IMR-90 (cell line): ENCODE measurements around the gene OR10A3.

ENCODE experiments used
- BHLHE40 ChIP-seq: fragments of 150-350 bp; IDR thresholded peaks from 2 replicates; pipeline ENCODE4 v1.6.1; 2016; ENCODE audit warnings: mild to moderate bottlenecking, low read depth, low read length
- MAFK ChIP-seq: IDR thresholded peaks from 2 replicates; pipeline ENCODE4 v1.6.1; 2012; ENCODE audit warnings: low read depth, low read length, improper control_type of control experiment
- NFE2L2 ChIP-seq: fragments of 150-350 bp; IDR thresholded peaks from 2 replicates; pipeline ENCODE4 v1.6.1; 2016; ENCODE audit warnings: low read depth, mild to moderate bottlenecking, low read length
- POLR2A ChIP-seq: IDR thresholded peaks from 2 replicates; pipeline ENCODE4 v1.6.1; 2012; ENCODE audit warnings: mild to moderate bottlenecking, low read depth, low read length
- RAD21 ChIP-seq: IDR thresholded peaks from 2 replicates; pipeline ENCODE4 v1.6.1; 2012; ENCODE audit warnings: low read length, improper control_type of control experiment
- RFX5 ChIP-seq: IDR thresholded peaks from 2 replicates; pipeline ENCODE4 v1.8.0; 2012; ENCODE audit warnings: low read depth, mild to moderate bottlenecking, low read length, moderate library complexity
- TF ChIP-seq, protein P1 (sequence below): conservative IDR thresholded peaks from 2 replicates; pipeline ENCODE4 v1.5.1; 2012; ENCODE audit warnings: mild to moderate bottlenecking, low read depth, low read length, improper control_type of control experiment
- TF ChIP-seq, protein P2 (sequence below): fragments of 150-350 bp; IDR thresholded peaks from 2 replicates; pipeline ENCODE4 v1.6.1; 2017; ENCODE audit warnings: mild to moderate bottlenecking, antibody characterized with exemption, low read length, low read depth

DNA sequence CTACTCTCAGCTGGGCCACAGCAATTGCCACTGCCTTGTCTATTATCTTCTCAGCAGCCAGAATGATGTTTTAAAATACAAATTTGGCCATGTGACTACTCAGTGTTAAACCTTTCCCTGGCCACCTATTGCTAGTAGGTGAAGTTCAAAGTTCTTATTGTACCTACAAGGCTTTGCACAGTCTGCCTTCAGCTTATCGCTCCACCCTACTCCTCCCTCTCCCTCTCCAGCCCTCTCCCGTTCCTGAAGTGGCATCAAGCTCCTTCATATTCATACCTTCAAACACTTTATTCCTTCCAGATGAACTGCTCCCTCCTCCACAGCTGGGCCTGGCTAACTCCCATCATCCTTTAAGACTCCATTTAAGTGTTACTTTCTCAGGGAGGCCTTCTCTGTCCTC is 47.7 kb downstream of the OR10A3 start:
- TF ChIP-seq POLR2A (no peak), RAD21 (no peak), BHLHE40 (no peak), RFX5 (no peak), MAFK (no peak), NFE2L2 (no peak)
- TF ChIP-seq, protein P1, sequence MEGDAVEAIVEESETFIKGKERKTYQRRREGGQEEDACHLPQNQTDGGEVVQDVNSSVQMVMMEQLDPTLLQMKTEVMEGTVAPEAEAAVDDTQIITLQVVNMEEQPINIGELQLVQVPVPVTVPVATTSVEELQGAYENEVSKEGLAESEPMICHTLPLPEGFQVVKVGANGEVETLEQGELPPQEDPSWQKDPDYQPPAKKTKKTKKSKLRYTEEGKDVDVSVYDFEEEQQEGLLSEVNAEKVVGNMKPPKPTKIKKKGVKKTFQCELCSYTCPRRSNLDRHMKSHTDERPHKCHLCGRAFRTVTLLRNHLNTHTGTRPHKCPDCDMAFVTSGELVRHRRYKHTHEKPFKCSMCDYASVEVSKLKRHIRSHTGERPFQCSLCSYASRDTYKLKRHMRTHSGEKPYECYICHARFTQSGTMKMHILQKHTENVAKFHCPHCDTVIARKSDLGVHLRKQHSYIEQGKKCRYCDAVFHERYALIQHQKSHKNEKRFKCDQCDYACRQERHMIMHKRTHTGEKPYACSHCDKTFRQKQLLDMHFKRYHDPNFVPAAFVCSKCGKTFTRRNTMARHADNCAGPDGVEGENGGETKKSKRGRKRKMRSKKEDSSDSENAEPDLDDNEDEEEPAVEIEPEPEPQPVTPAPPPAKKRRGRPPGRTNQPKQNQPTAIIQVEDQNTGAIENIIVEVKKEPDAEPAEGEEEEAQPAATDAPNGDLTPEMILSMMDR: no peak
- TF ChIP-seq, protein P2, sequence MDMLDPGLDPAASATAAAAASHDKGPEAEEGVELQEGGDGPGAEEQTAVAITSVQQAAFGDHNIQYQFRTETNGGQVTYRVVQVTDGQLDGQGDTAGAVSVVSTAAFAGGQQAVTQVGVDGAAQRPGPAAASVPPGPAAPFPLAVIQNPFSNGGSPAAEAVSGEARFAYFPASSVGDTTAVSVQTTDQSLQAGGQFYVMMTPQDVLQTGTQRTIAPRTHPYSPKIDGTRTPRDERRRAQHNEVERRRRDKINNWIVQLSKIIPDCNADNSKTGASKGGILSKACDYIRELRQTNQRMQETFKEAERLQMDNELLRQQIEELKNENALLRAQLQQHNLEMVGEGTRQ: no peak
